K562 (cell line): ENCODE measurements around the gene ORMDL1.

Experiments
- BRCA1 ChIP-seq, 2 experiments: fragments of 450-650 bp in 1 of 2; sonication (generic) in 1 of 2; formaldehyde crosslinking in 1 of 2; IDR thresholded peaks; 2 replicates each; pipeline versions ENCODE4 v1.5.0 to v1.6.1; 2017 to 2020; ENCODE audit warnings: mild to moderate bottlenecking in 1 of 2, missing genetic modification reagents in 1 of 2
- FOXK2 ChIP-seq, 2 experiments: fragments of 450-650 bp; IDR thresholded peaks in 1 of 2; conservative IDR thresholded peaks in 1 of 2; 2 replicates each; pipeline ENCODE4 v1.6.1; 2016; ENCODE audit warnings: low read depth in 2 of 2, mild to moderate bottlenecking in 1 of 2
- HCFC1 ChIP-seq: IDR thresholded peaks from 2 replicates; pipeline ENCODE4 v1.6.1; 2012; ENCODE audit warnings: low read depth, low read length, improper control_type of control experiment
- TF ChIP-seq, protein P1 (sequence below): fragments of 250-450 bp; sonication (Bioruptor Pico); IDR thresholded peaks from 2 replicates; pipeline ENCODE4 v1.5.1; 2021; ENCODE audit warnings: mild to moderate bottlenecking

DNA sequence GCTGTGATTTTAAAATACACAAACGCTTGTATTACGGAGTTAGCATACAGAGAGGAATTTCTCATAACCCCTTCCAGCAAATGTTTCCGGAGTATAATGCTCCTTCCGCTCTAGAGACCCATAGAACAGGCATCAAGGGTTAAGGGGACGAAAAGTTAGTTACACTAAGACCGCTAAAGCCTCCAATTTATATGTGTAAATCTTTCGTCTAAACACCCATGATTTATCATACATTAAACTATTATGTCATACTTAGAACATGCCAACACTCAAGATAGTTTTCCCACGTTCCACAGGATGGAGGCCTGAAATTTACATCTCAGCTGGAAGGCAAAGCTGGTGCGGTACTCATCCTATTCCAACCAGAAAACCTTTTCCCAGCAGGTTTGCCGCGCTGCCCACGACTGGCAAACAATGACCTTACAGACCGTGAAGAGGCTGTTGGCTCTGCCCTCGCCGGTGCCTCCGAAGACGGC lies 650 bp downstream of the ORMDL1 start:
- no peak for TF ChIP-seq HCFC1
- TF ChIP-seq, protein P1, sequence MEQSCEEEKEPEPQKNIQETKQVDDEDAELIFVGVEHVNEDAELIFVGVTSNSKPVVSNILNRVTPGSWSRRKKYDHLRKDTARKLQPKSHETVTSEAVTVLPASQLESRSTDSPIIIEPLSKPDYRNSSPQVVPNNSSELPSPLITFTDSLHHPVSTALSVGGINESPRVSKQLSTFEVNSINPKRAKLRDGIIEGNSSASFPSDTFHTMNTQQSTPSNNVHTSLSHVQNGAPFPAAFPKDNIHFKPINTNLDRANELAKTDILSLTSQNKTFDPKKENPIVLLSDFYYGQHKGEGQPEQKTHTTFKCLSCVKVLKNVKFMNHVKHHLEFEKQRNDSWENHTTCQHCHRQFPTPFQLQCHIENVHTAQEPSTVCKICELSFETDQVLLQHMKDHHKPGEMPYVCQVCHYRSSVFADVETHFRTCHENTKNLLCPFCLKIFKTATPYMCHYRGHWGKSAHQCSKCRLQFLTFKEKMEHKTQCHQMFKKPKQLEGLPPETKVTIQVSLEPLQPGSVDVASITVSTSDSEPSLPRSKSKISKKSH = no peak
- TF ChIP-seq FOXK2 (conservative IDR thresholded peaks at IDR 0.05 in 1 of 2, IDR thresholded peaks at IDR 0.05 in 1 of 2; ENCODE audit: low read depth in 2 of 2) = no peak
- no peak for TF ChIP-seq BRCA1 (IDR thresholded peaks at IDR 0.05)
- TF ChIP-seq BRCA1 (CRISPR knock-in tag; IDR thresholded peaks at IDR 0.05) = no peak
